ENCODE measurements around the gene PPP5C. TPM values are rescaled to one million over a fixed set of nuclear protein-coding genes. Genes with fewer than 3 reads are reported as not detected.

Gene PPP5C
- total RNA-seq, 1 donor from 2014 or later = 99.5 TPM

GRCh38 chr19:46390121-46390858 lies 43.4 kb downstream of the PPP5C start:
- Mint-ChIP-seq H3K27me3 (no peaks in the 10 kb centered on the region), H3K36me3 (peaks cover 34% of the 10 kb centered on the region), H3K4me1 (ENCODE audit: unreplicated experiment) (peaks cover 14% of the 10 kb centered on the region), H3K4me3 (no peak overlapping the region), H3K9me3 (no peaks in the 10 kb centered on the region), H3K27ac (no peak overlapping the region)
- no peak for TF ChIP-seq CTCF (conservative IDR thresholded peaks at IDR 0.05)
- DNase-seq (ENCODE audit: extremely low spot score, unreplicated experiment) = no peak

GRCh38 chr19:46390866-46391265 lies 44.0 kb downstream of the PPP5C start:
- Mint-ChIP-seq H3K36me3 (peaks cover 33% of the 10 kb centered on the region), H3K27me3 (no peaks in the 10 kb centered on the region), H3K9me3 (no peaks in the 10 kb centered on the region), H3K4me3 (no peak overlapping the region), H3K4me1 (ENCODE audit: unreplicated experiment) (peaks cover 19% of the 10 kb centered on the region), H3K27ac (no peak overlapping the region)
- TF ChIP-seq CTCF (conservative IDR thresholded peaks at IDR 0.05) = no peak
- no peak for DNase-seq (ENCODE audit: extremely low spot score, unreplicated experiment)

- no peak for TF ChIP-seq CTCF (conservative IDR thresholded peaks at IDR 0.05)
- Mint-ChIP-seq H3K27me3 (no peaks in the 10 kb centered on the region), H3K9me3 (no peaks in the 10 kb centered on the region), H3K36me3 (peaks cover 30% of the 10 kb centered on the region), H3K4me1 (ENCODE audit: unreplicated experiment) (peaks cover 19% of the 10 kb centered on the region), H3K4me3 (no peak overlapping the region), H3K27ac (no peak overlapping the region)
- DNase-seq (ENCODE audit: extremely low spot score, unreplicated experiment) = no peak
These were observed 44.7 kb downstream of the PPP5C start for GRCh38 chr19:46391296-46392251.

- Mint-ChIP-seq H3K4me1 (ENCODE audit: unreplicated experiment) (peaks cover 19% of the 10 kb centered on the region), H3K4me3 (peak overlapping the region; percentile 38), H3K9me3 (no peaks in the 10 kb centered on the region), H3K36me3 (peaks cover 26% of the 10 kb centered on the region), H3K27me3 (no peaks in the 10 kb centered on the region), H3K27ac (peak overlapping the region; percentile 71)
- TF ChIP-seq CTCF (conservative IDR thresholded peaks at IDR 0.05) = no peak
- DNase-seq (ENCODE audit: extremely low spot score, unreplicated experiment) = no peak
These were observed 45.4 kb downstream of the PPP5C start for GRCh38 chr19:46392252-46392801.

GRCh38 chr19:46392837-46393236 lies 46.0 kb downstream of the PPP5C start:
- DNase-seq (ENCODE audit: extremely low spot score, unreplicated experiment) = no peak
- H3K4me3 Mint-ChIP-seq = no peak overlapping the region
- no peaks in the 10 kb centered on the region for H3K27me3 Mint-ChIP-seq
- TF ChIP-seq CTCF (conservative IDR thresholded peaks at IDR 0.05) = no peak
- H3K36me3 Mint-ChIP-seq = peaks cover 21% of the 10 kb centered on the region
- H3K27ac Mint-ChIP-seq = peak overlapping the region; percentile 71
- H3K4me1 Mint-ChIP-seq (ENCODE audit: unreplicated experiment) = peaks cover 24% of the 10 kb centered on the region
- no peaks in the 10 kb centered on the region for H3K9me3 Mint-ChIP-seq
